Measurements from ENCODE around the gene RARB.

Gene RARB

DNA sequence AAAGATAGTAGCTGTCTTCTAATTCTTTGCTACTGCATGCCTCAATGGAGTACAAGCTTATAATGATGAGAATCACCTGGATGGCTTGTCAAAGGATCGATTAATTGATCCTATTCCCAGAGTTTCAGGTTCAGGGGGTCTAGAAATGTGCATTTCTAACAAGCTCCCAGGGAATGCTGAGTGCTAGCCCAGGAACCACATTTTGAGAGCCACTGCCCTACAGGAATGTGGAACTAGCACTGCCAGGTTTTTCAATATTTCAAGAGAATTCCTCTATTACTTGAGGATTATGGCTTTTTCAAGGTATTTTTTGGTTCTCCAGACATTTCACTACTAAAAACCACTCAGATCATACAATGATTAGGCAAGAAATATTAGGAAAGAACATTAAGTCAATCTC lies 52.7 kb downstream of the RARB start:
- no peaks in the 10 kb centered on the region for H3K36me3 ChIP-seq (ENCODE audit: insufficient read depth, low read length)
- H3K9ac ChIP-seq (ENCODE audit: low read depth, low read length) = no peak overlapping the region
- no peaks in the 10 kb centered on the region for H3K4me1 ChIP-seq (ENCODE audit: insufficient read depth, low read length)
- H3K9me3 ChIP-seq (ENCODE audit: control insufficient read depth, insufficient read depth, low read length) = no peaks in the 10 kb centered on the region

DNA sequence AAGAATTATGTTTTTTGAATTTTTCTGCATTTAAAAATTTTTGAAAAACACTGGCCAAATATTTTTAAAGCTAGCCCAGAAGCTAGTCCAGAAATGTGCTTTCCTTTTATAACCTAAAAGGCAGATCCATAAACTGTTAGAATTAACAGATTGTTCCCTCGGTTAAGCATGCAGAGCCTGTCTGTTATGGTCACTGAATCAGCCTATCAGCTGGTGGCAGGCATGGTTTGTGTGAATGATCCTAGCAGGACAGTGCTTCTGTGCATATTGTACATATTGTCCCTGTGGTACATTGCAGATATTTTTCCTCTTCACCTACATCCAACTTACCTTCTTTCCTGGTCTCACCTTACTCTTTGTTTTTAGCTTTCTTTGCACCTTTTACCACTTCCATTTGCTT lies 53.3 kb downstream of the RARB start:
- Histone ChIP-seq H3K9me3 (ENCODE audit: control insufficient read depth, insufficient read depth, low read length) (no peaks in the 10 kb centered on the region), H3K36me3 (ENCODE audit: insufficient read depth, low read length) (no peaks in the 10 kb centered on the region), H3K4me1 (ENCODE audit: insufficient read depth, low read length) (no peaks in the 10 kb centered on the region), H3K9ac (ENCODE audit: low read depth, low read length) (no peak overlapping the region)

DNA sequence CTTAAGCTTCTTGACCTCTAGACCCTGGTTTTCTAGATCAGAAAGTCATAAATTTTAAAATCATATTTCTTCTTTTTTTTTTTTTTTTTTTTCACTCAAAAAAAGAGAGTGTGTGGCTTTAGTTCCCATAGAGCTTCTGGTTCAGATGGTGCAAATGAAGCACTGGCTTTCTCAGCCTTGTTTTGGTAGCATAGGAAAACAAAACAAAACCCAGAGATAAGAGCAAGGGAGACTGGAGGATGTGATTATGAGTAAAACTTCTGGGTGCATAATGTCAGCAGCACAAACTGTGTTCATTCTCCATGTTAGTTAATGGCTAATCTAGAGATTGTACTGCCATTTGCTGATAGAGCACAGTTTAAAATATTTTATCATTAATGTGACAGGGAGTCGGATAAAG lies 55.4 kb downstream of the RARB start:
- Histone ChIP-seq H3K9me3 (ENCODE audit: control insufficient read depth, insufficient read depth, low read length) (no peaks in the 10 kb centered on the region), H3K4me1 (ENCODE audit: insufficient read depth, low read length) (no peaks in the 10 kb centered on the region), H3K36me3 (ENCODE audit: insufficient read depth, low read length) (no peaks in the 10 kb centered on the region), H3K9ac (ENCODE audit: low read depth, low read length) (no peak overlapping the region)

GRCh38 chr3:25485673-25486072 lies 57.6 kb downstream of the RARB start:
- Histone ChIP-seq H3K36me3 (ENCODE audit: insufficient read depth, low read length) (no peaks in the 10 kb centered on the region), H3K9ac (ENCODE audit: low read depth, low read length) (no peak overlapping the region), H3K4me1 (ENCODE audit: insufficient read depth, low read length) (no peaks in the 10 kb centered on the region), H3K9me3 (ENCODE audit: control insufficient read depth, insufficient read depth, low read length) (no peaks in the 10 kb centered on the region)

DNA sequence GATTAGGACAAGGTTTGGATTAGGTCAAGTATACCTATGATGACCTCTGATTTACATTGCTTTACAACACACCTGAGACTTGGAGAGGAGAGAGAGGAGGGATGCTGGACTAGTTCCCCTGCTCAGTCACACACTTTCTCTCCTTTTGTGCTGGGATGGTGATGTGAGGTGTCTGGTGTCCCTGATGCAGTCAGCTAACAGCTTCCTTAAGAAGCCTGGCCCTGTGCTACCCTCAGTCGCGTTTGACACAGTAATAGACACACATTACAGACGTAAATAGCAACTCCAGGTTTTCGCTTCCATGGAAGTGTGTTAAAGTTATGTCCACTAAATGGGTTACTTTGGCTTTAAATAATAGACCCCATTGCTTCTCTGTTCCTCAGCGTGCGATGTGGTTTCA lies 58.9 kb downstream of the RARB start:
- Histone ChIP-seq H3K4me1 (ENCODE audit: insufficient read depth, low read length) (no peaks in the 10 kb centered on the region), H3K9me3 (ENCODE audit: control insufficient read depth, insufficient read depth, low read length) (no peaks in the 10 kb centered on the region), H3K36me3 (ENCODE audit: insufficient read depth, low read length) (no peaks in the 10 kb centered on the region), H3K9ac (ENCODE audit: low read depth, low read length) (no peak overlapping the region)

- Histone ChIP-seq H3K4me1 (ENCODE audit: insufficient read depth, low read length) (no peaks in the 10 kb centered on the region), H3K9ac (ENCODE audit: low read depth, low read length) (no peak overlapping the region), H3K36me3 (ENCODE audit: insufficient read depth, low read length) (no peaks in the 10 kb centered on the region)
Observed at GRCh38 chr3:25489858-25490593, 62.0 kb downstream of the RARB start.

GRCh38 chr3:25493246-25493645 lies 65.2 kb downstream of the RARB start:
- Histone ChIP-seq H3K9ac (ENCODE audit: low read depth, low read length) (no peak overlapping the region), H3K9me3 (ENCODE audit: control insufficient read depth, insufficient read depth, low read length) (peaks cover 10% of the 10 kb centered on the region)

More at GRCh38 chr3:25489858-25490593, 62.0 kb downstream of the RARB start:
- H3K9me3 ChIP-seq (ENCODE audit: control insufficient read depth, insufficient read depth, low read length) = peaks cover 6% of the 10 kb centered on the region

GRCh38 chr3:25493786-25494185 lies 65.7 kb downstream of the RARB start:
- H3K9ac ChIP-seq (ENCODE audit: low read depth, low read length) = no peak overlapping the region
- H3K9me3 ChIP-seq (ENCODE audit: control insufficient read depth, insufficient read depth, low read length) = peaks cover 10% of the 10 kb centered on the region
- H3K4me1 ChIP-seq (ENCODE audit: insufficient read depth, low read length) = no peaks in the 10 kb centered on the region
- no peaks in the 10 kb centered on the region for H3K36me3 ChIP-seq (ENCODE audit: insufficient read depth, low read length)

More at GRCh38 chr3:25493246-25493645, 65.2 kb downstream of the RARB start:
- Histone ChIP-seq H3K4me1 (ENCODE audit: insufficient read depth, low read length) (no peaks in the 10 kb centered on the region), H3K36me3 (ENCODE audit: insufficient read depth, low read length) (no peaks in the 10 kb centered on the region)

DNA sequence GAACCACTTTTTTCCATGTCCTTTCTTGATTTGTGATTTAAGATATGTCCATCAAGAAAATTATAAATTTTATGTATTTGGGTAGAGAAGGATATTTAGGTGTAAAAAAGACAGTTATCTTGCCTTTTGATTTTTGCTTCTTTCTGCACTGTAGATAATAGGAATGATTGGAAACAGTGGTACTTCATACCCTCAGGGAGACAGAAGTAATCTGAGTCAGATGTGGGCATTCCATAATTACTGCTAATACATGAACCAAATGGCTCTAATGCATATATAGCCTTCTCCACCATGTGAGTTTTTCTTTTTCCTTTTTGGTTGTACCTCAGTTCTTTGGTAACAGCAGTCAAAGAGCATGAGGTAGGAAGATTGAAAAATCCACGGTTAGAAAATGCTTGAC lies 67.2 kb downstream of the RARB start:
- peaks cover 10% of the 10 kb centered on the region for H3K9me3 ChIP-seq (ENCODE audit: control insufficient read depth, insufficient read depth, low read length)
- H3K4me1 ChIP-seq (ENCODE audit: insufficient read depth, low read length) = no peaks in the 10 kb centered on the region
- H3K36me3 ChIP-seq (ENCODE audit: insufficient read depth, low read length) = no peaks in the 10 kb centered on the region
- H3K9ac ChIP-seq (ENCODE audit: low read depth, low read length) = no peak overlapping the region

DNA sequence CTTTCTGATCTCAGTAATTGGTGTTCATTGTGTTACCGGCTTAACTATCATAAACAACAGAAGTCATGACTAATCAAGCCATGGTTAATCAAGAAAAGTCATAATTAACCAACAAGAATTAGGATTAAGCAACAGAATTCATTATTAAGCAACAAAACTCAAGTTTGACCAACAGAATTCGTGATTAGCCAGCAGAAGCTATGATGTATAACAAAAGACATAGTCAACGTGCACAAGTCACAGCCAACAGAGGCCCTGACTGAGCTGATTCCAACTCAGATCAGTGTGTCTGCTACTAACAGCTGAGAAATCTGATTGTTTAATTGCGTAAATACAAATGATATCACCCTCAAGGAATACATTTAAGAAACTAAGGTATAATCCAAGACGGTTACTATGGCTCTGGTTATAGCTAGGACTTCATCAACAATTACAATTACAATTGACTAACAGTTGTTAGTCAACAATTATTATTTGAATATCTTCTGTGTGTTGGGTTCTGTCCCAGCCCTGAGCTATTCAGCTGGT lies 67.7 kb downstream of the RARB start:
- Histone ChIP-seq H3K9me3 (ENCODE audit: control insufficient read depth, insufficient read depth, low read length) (peaks cover 10% of the 10 kb centered on the region), H3K9ac (ENCODE audit: low read depth, low read length) (no peak overlapping the region), H3K4me1 (ENCODE audit: insufficient read depth, low read length) (no peaks in the 10 kb centered on the region), H3K36me3 (ENCODE audit: insufficient read depth, low read length) (no peaks in the 10 kb centered on the region)

DNA sequence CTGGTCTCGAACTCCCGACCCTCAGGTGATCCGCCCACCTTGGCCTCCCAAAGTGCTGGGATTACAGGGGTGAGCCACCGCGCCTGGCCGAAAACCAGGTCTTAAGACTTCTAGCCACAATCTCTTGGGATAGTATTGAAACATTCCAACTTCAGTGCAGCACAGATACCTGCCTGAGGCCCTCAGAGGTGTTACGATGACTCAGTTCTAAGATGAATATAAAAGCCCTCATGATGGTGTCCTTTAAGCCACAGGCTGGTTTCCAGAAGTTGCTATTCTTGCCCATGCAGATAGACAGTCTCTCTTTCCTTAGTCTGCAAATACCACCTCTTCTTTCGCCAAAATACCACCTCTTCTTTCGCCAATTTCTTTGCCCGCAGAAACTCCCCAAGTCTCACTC lies 69.0 kb downstream of the RARB start:
- H3K9ac ChIP-seq (ENCODE audit: low read depth, low read length) = no peak overlapping the region
- H3K9me3 ChIP-seq (ENCODE audit: control insufficient read depth, insufficient read depth, low read length) = peaks cover 10% of the 10 kb centered on the region
- no peaks in the 10 kb centered on the region for H3K4me1 ChIP-seq (ENCODE audit: insufficient read depth, low read length)
- H3K36me3 ChIP-seq (ENCODE audit: insufficient read depth, low read length) = no peaks in the 10 kb centered on the region

GRCh38 chr3:25500706-25501210 lies 72.7 kb downstream of the RARB start:
- H3K9me3 ChIP-seq (ENCODE audit: control insufficient read depth, insufficient read depth, low read length) = no peaks in the 10 kb centered on the region; the same call in 1 of the 2 replicates
- no peaks in the 10 kb centered on the region for H3K36me3 ChIP-seq (ENCODE audit: insufficient read depth, low read length)
- no peaks in the 10 kb centered on the region for H3K4me1 ChIP-seq (ENCODE audit: insufficient read depth, low read length)
- H3K9ac ChIP-seq (ENCODE audit: low read depth, low read length) = no peak overlapping the region

DNA sequence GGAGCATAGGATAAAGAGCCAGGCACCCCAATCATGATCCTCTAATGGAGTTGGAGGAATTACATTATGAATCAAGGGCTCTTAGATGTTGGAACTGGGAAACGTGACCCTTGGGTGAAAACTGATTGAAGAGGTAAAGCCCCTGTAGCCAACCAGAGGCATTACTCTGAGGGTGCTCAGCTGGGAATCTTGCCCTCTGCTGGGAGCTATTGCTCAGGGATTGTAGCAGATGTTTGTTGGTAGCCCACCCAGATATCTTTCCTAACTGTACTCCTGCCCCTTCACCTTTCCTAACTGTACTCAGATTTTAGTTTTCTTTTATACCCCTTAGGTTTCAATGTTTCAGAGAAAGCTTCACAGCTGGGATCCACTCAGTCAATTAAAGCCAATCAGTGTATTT lies 74.2 kb downstream of the RARB start:
- H3K36me3 ChIP-seq (ENCODE audit: insufficient read depth, low read length) = no peaks in the 10 kb centered on the region
- H3K4me1 ChIP-seq (ENCODE audit: insufficient read depth, low read length) = no peaks in the 10 kb centered on the region
- H3K9ac ChIP-seq (ENCODE audit: low read depth, low read length) = no peak overlapping the region
- H3K9me3 ChIP-seq (ENCODE audit: control insufficient read depth, insufficient read depth, low read length) = no peaks in the 10 kb centered on the region; the same call in 1 of the 2 replicates

GRCh38 chr3:25503898-25504301 lies 75.8 kb downstream of the RARB start:
- Histone ChIP-seq H3K9ac (ENCODE audit: low read depth, low read length) (no peak overlapping the region), H3K9me3 (ENCODE audit: control insufficient read depth, insufficient read depth, low read length) (no peaks in the 10 kb centered on the region), H3K36me3 (ENCODE audit: insufficient read depth, low read length) (no peaks in the 10 kb centered on the region), H3K4me1 (ENCODE audit: insufficient read depth, low read length) (no peaks in the 10 kb centered on the region)

GRCh38 chr3:25505581-25505980 lies 77.5 kb downstream of the RARB start:
- H3K4me1 ChIP-seq (ENCODE audit: insufficient read depth, low read length) = no peaks in the 10 kb centered on the region
- H3K9me3 ChIP-seq (ENCODE audit: control insufficient read depth, insufficient read depth, low read length) = no peaks in the 10 kb centered on the region; the same call in 1 of the 2 replicates
- no peak overlapping the region for H3K9ac ChIP-seq (ENCODE audit: low read depth, low read length)
- H3K36me3 ChIP-seq (ENCODE audit: insufficient read depth, low read length) = no peaks in the 10 kb centered on the region
